Measurements from ENCODE around the gene NEDD4L.

The NEDD4L gene

DNA sequence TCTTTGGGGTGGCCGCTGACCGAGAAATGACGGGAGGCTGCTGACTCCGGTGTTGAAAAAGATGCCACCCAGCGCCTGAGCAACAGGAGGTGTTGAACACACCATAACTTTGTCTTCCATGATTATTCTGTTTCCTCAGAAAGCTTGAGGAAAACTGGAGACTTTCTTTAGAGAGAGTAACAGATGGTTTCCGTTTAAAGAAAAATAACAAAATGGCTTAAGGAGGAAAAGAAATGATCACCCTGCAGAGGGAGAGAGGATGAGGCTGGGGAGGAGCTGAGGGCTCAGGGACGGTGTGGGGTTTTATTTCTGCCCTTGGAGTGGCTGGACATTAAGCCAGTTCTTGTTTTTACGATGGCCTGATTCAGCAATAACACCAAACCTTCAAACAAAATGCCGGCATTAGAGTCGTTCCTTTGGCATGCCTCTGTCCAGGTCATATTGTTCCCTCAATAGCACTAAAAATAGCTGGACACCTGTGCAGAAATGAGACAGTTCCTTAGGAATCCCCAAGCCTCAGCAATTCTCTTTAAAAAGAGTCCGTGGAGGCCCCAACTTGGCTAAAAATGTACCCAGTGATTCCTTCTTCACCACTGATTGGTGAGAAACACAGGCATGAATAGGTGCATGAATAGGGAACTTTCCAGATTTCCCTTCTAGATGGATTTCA is 402.5 kb downstream of the NEDD4L start:
- no peak for DNase-seq

- DNase-seq, result no peak
Measured at GRCh38 chr18:58447402-58448095, 403.5 kb downstream of the NEDD4L start.

- DNase-seq, result peak in 1 of 2 experiments; percentile 10
Measured at GRCh38 chr18:58449464-58449863, 405.4 kb downstream of the NEDD4L start.
